ENCODE measurements around the gene ZNF443.

Gene ZNF443

DNA sequence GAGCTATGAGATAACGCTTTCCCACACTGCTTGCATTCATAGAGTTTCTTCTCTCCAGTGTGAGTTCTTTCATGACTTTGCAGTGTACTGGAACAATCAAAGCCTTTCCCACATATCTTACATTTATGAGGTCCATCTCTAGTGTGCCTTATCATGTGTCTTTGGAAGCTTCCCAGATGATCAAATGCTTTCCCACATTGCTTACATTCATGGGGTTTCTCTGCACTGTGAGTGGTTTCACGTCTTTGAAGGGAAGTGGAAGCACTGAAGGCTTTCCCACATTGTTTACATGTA is 60.4 kb downstream of the ZNF443 start:
- H3K36me3 ChIP-seq: peaks cover 12 to 79% (median 49%) of the 10 kb centered on the region in 11 experiments; a peak in 20 of 22 replicates
- H4K20me1 ChIP-seq: no peaks in the 10 kb centered on the region
- no peak for TF ChIP-seq Cebpa-rat (IDR thresholded peaks at IDR 0.05)
- no peaks in the 10 kb centered on the region for H3K4me1 ChIP-seq
- H3K27me3 ChIP-seq: no peaks in the 10 kb centered on the region
- H3K27ac ChIP-seq: no peak overlapping the region
- H3K9ac ChIP-seq: no peak overlapping the region
- H3K4me3 ChIP-seq: peak overlapping the region in 1 of 10 experiments; percentile 2; a peak in 1 of 20 replicates
- no peak overlapping the region for H3K4me2 ChIP-seq
- H3K9me3 ChIP-seq (replicated peaks in 1 of 11): peaks cover 86 to 100% (median 95%) of the 10 kb centered on the region in 11 experiments

DNA sequence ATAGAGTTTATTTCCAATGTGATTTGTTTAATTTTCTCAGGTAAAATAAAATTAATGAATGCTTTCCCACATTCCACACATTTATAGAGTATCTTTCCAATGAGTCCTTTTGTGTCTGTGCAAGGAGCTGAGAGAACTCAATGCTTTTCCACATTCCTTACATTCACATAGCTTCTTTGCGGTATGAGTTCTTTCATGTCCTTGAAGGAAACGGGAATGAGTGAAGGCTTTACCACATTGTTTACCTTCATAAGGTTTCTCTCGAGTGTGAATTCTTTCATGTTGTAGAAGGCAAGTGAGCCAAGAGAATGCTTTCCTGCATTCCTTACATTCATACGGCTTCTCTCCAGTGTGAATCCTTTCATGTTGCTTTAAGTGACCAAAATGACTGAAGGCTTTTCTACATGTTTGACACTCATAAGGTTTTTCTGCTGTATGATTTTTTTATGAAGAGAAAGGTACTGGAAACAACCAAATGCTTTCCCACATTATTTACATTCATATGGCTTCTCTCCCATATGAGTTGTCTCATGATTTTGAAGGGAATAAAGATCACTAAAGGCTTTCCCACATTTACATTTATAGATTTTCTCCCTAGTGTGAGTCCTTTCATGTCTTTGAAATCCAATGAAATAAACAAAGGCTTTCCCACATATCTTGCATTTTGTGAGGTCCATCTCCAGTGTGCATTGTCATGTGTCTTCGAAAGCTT is 60.9 kb downstream of the ZNF443 start:
- H3K9me3 ChIP-seq (replicated peaks in 1 of 11): peaks cover 91 to 100% (median 99%) of the 10 kb centered on the region in 11 experiments
- H3K4me2 ChIP-seq: no peak overlapping the region
- H3K4me1 ChIP-seq: no peaks in the 10 kb centered on the region
- peaks cover 12 to 79% (median 49%) of the 10 kb centered on the region in 11 experiments; a peak in 20 of 22 replicates for H3K36me3 ChIP-seq
- no peaks in the 10 kb centered on the region for H4K20me1 ChIP-seq
- H3K9ac ChIP-seq: no peak overlapping the region
- no peak for TF ChIP-seq Cebpa-rat (IDR thresholded peaks at IDR 0.05)
- H3K27me3 ChIP-seq: no peaks in the 10 kb centered on the region
- H3K27ac ChIP-seq: no peak overlapping the region
- no peak overlapping the region; a peak in 1 of 20 replicates for H3K4me3 ChIP-seq
